NOMO-1 (cell line): ENCODE measurements around the gene LSAMP.
"Not testable (repeated sequence)": the region's sequence is repeated elsewhere in the genome, so short reads cannot be mapped to it uniquely, and the experiment has no call there.

Source experiments
- DNase-seq, 2 experiments: peaks; one replicate each; lab custom pipeline; 2025; ENCODE audit not compliant: unreplicated experiment in 2 of 2; lab: John Stamatoyannopoulos, UW

LSAMP gene

GRCh38 chr3:115784739-115785536 is 660.3 kb downstream of the LSAMP start:
- no peak for DNase-seq

- DNase-seq: peak; percentile 85 to 90
Measured at GRCh38 chr3:115783938-115784738, 661.1 kb downstream of the LSAMP start.

- not testable (repeated sequence) for DNase-seq
Measured at GRCh38 chr3:115783426-115783825, 661.9 kb downstream of the LSAMP start.

- no peak for DNase-seq
Measured at GRCh38 chr3:115779011-115779410, 666.3 kb downstream of the LSAMP start.

DNA sequence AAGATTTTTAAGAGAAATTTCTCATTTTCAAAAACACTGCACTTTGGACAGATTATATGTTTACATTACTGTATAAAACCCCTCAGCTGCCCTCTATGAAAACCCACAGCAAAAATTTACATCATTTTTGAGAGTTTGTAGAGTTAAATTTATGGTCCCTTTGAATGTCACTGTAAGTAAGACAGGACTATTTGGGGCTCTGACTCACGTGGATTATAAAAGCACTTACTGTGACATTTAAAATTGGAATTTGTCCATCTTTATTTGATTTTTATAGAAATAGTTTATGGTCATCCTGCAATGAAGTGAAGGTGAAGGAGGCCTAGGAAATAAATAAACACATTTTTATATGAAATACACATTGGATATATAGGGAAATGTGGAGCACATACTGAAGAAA is 672.3 kb downstream of the LSAMP start:
- no peak for DNase-seq

DNA sequence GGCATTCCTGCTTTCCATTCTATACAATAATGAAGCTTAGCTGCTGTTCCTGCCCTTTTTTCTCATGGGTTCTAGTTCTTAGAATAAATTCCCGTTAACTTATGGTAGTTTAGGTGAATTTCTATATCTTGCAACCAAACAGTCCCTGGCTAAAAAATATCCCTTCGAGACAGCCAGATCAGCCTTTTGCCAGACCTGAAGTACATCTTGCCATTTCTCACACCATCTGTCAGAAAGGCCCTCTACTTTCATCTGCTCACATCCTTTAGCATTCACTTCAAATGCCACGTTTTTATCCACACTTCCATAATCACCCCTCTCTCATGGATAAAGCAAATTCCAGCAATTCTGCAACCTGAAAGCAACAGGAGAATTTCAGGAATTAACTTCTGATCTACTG is 676.6 kb downstream of the LSAMP start:
- no peak for DNase-seq

DNA sequence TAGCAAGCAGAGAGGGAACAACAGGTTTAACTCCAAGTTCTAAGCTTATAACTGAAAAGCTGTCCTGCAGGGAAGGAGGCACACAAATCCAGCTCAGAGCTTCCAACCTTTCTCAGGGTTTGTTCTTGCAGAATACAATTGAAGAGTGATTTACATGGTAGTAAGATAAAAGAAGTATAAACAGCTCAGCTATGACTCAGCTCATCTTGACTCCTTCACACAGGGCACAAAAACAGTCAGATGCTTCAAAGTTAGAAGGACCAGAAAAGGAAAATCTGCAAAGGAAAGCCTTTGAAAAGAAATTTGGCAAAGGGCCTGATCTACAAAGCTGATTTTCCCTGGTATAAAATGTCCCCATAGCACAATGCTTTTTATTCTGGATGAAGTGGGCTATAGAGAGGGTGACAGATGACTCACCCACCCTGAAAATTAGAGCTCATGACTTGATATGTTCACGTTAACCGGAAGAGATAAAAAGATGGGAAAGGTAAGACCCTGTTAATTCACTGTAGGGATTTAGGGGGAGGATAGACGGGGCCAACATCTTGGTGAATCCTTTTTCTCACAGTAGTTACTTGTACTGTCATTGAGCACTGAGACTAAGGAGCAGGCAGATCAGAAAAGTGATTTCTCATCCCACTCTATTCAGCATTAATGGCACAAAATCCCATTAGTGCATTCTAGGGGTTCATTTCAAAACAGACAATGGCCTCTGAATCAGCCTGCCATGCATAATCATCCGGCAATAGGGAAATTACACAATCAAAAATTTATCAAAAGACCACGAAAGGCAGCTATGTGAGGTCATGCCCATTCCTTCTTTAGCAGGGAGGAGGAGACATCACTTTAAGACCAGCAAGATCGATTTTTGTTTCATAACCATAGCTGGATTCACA is 678.5 kb downstream of the LSAMP start:
- DNase-seq: no peak

DNA sequence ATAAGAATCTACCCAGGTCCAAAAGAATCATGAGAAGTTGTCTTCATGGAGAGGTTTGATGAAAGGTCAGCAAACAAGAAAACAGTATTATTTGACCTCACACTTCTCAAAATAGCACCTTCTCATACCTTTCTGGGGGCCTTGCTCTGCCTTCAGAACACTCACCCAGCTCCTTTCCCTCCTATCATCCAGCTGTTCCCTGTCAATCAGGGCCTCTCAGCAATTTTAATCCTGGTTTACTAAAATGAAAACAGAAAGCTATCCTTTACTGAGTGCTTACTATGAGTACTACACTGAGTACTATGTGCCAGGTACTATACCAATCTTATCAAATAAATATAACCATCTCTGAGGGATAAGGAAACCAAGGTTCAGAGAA is 683.4 kb downstream of the LSAMP start:
- no peak for DNase-seq

DNA sequence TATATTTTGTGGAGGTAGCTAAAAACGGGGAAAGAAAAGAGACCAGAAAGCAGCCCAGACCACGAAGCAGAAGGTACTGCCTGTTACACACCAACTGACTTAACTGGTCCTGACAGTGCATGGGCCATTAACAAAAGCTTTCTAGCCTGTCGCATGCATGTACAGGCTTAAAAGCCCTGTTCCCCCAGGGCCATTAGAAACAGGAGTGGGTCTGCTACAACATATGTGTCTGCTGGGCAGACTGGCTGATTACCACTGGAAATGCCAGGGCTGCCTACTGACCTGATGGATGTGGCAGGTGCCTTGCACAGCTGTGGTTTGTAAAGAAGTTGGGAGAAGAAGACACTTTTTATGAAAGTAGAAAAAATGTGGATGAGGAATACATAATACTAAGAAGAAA is 684.6 kb downstream of the LSAMP start:
- no peak for DNase-seq

GRCh38 chr3:115758076-115758763 is 687.1 kb downstream of the LSAMP start:
- no peak for DNase-seq

- not testable (repeated sequence) for DNase-seq
Measured at GRCh38 chr3:115752978-115753377, 692.3 kb downstream of the LSAMP start.
